ENCODE measurements around the gene SARS1.

SARS1 gene

DNA sequence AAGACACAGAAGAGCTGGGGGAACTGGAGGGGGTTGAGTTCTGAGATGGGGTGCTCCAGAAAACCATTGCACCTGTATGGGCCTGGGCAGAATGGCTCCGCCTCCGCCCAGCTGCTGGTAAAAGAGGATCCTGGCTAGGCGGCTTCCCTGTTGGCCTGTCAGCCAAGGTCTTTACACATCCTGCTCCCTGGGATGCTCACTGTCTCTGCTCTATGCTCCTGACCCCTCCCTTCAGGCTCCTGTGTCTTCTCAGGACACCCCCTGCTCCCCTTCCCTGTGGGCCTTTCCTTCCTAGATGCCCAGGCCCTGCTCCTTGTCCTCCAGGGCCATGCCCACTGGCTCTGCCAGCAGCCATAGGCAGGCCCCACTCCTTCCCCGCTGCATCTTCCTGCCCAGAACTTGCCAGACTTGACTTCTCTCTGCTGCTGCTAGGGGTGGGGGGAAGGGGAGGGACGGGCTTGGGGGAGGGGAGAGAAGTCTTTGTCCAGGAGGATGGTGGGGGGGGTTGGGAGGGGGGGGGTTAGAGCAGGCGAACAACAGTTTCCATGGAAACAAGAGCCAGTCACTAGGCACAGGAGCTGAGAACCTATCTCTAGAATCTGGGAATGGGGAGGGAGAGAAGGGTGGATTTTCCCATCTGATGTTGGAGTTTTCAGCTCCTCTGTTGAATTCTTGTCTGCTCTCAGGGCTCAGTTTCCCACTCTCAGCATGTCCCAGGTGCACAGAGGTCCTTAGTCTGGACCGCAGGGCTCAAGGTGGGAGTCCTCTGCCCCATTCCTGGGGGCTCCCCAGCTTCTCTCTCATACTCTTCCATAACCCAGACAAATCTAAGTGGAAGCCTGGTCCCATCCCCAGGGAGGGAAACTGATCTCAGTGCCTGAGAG lies 46.2 kb downstream of the SARS1 start:
- in situ Hi-C loops (cut with MboI; ENCODE audit: low sequenced_read_pairs) = loop anchor here (10.0 kb wide), 1 partner anchor 275 kb away; the partner anchor contains the start of gene GPR61

DNA sequence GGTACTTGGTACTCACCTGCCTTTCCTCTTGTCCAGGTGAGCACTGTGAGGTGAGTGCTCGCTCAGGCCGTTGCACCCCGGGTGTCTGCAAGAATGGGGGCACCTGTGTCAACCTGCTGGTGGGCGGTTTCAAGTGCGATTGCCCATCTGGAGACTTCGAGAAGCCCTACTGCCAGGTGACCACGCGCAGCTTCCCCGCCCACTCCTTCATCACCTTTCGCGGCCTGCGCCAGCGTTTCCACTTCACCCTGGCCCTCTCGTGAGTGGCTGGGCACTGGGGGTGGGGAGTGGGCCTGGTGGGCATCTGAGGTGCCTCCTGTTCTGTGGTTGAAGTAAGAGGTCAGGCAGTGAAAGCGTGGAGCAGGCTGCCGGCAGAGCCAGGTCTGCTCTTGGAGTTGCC lies 47.3 kb downstream of the SARS1 start:
- in situ Hi-C loops (cut with MboI; ENCODE audit: low sequenced_read_pairs) = loop anchor here (10.0 kb wide), 1 partner anchor 274 kb away; the partner anchor contains the start of gene GPR61

DNA sequence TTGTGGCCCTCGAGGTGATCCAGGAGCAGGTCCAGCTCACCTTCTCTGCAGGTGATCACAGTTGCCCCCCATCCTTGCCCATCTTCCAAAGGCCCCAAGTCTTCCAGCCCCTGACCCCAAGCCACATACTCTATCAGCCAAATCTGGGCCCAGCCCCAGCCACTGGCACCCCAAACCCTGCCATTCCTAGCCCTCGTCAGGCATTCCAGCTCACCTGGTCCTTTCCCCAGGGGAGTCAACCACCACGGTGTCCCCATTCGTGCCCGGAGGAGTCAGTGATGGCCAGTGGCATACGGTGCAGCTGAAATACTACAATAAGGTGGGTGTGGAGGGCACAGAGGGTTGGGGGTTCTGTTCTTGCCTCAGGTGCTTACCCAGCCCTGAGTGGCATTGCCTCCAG lies 47.9 kb downstream of the SARS1 start:
- in situ Hi-C loops (cut with MboI; ENCODE audit: low sequenced_read_pairs) = loop anchor here (10.0 kb wide), 1 partner anchor 273 kb away; the partner anchor contains the start of gene GPR61

DNA sequence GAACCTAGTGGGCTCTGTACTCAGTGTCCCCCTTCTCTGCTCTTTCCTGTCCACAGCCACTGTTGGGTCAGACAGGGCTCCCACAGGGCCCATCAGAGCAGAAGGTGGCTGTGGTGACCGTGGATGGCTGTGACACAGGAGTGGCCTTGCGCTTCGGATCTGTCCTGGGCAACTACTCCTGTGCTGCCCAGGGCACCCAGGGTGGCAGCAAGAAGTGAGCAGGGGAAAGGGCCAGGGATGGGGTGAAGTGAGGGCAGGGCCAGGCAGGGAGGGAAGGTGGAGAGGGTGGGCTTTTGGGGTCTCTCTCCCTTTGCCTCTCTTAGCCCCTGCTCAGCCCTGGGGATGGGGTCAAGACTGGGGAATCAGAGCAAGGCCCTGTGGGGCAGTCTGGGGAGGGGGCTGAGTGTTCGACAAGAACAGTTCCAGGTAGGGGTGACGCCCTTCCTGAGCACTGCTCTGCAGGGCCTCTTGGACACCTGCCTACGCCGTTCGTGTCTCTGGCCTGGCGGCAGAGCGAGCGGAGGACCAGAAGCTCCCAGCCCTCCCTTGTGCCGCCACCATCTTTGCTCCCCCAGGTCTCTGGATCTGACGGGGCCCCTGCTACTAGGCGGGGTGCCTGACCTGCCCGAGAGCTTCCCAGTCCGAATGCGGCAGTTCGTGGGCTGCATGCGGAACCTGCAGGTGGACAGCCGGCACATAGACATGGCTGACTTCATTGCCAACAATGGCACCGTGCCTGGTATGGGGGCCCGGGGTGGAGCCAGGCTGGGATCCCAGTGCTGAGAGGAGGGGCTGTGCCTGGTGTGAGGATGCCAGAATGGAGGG lies 48.7 kb downstream of the SARS1 start:
- in situ Hi-C loops (cut with MboI; ENCODE audit: low sequenced_read_pairs) = loop anchor here (10.0 kb wide), 1 partner anchor 272 kb away; the partner anchor contains the start of gene GPR61

DNA sequence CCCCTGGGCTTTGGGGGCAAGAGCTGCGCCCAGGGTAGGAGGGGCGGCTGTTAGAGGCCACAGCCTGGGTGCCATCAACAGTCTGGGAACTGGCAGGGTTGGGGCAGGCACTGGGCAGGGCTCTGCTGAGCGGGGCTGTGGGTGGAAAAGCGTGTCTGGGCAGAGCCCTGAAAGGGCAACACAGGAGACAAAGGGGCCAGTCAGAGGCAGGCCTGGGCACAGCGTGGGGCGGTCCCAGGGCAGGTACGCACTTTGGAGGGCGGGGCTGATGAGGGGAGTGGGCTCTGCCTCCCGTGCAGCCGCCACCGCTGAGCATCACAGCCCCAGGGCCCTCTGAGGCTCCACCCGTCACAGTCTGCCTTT lies 49.5 kb downstream of the SARS1 start:
- in situ Hi-C loops (cut with MboI; ENCODE audit: low sequenced_read_pairs) = loop anchor here (10.0 kb wide), 1 partner anchor 272 kb away; the partner anchor contains the start of gene GPR61

DNA sequence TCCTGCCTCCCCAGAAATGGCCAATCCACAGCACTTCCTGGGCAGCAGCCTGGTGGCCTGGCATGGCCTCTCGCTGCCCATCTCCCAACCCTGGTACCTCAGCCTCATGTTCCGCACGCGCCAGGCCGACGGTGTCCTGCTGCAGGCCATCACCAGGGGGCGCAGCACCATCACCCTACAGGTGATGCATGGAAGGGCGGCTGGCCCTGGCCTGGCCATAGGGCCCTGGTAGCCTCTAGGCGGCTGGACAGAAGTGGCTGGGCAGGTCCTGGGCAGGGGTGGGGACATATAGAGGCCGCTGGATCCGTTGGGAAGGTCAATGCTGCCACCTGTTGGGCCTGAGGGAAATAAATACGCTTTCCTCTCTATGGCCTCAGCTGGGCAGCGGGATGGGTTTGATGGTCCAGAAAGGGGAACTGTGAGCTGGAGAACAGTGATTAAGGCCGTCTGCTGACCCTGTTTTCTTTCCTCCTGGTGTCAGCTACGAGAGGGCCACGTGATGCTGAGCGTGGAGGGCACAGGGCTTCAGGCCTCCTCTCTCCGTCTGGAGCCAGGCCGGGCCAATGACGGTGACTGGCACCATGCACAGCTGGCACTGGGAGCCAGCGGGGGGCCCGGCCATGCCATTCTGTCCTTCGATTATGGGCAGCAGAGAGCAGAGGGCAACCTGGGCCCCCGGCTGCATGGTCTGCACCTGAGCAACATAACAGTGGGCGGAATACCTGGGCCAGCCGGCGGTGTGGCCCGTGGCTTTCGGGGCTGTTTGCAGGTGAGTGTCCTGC lies 50.1 kb downstream of the SARS1 start:
- in situ Hi-C loops (cut with MboI; ENCODE audit: low sequenced_read_pairs) = loop anchor here (10.0 kb wide), 1 partner anchor 271 kb away; the partner anchor contains the start of gene GPR61

DNA sequence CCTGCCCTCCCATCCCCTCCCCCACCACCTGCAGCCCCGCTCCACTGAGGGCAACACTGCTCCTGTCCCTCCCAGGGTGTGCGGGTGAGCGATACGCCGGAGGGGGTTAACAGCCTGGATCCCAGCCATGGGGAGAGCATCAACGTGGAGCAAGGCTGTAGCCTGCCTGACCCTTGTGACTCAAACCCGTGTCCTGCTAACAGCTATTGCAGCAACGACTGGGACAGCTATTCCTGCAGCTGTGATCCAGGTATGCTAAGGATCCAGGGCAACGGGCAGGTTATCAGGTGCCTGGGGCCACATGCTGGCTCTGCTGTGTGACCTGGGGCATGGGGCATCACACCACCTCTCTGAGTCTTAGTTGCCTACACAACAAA lies 50.6 kb downstream of the SARS1 start:
- in situ Hi-C loops (cut with MboI; ENCODE audit: low sequenced_read_pairs) = loop anchor here (10.0 kb wide), 1 partner anchor 270 kb away; the partner anchor contains the start of gene GPR61

DNA sequence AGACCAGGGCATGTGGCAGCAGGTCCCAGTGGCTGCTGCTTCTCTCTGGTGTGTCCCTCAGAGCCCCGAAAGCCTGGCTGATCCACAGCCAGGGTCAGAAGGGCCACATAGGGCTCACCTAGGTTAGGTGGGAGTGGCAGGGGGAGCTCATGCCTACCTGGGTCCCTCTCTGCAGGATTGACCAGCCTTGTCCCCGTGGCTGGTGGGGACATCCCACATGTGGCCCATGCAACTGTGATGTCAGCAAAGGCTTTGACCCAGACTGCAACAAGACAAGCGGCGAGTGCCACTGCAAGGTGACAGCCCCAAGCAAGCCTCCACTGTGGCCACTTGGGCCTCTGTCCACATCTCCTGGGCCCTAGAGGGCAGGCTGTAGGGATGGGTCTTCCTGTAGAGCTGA lies 51.3 kb downstream of the SARS1 start:
- in situ Hi-C loops (cut with MboI; ENCODE audit: low sequenced_read_pairs) = loop anchor here (10.0 kb wide), 1 partner anchor 270 kb away; the partner anchor contains the start of gene GPR61

DNA sequence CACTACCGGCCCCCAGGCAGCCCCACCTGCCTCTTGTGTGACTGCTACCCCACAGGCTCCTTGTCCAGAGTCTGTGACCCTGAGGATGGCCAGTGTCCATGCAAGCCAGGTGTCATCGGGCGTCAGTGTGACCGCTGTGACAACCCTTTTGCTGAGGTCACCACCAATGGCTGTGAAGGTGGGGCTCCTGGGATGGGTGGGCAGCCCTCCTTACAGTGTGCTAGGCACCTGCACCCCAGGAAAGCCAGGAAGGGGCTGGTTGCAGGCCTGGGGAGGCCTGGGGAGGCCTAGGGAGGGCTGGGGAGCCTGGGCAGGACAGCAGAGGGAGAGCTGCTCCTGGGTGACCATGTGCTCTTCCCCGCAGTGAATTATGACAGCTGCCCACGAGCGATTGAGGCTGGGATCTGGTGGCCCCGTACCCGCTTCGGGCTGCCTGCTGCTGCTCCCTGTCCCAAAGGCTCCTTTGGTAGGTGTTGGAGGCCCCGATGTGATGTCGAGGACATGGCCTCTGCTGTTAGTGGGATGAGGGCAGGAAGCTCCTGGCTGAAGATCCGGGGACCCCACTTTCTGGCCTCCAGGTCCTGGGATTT lies 52.1 kb downstream of the SARS1 start:
- in situ Hi-C loops (cut with MboI; ENCODE audit: low sequenced_read_pairs) = loop anchor here (10.0 kb wide), 1 partner anchor 269 kb away; the partner anchor contains the start of gene GPR61

DNA sequence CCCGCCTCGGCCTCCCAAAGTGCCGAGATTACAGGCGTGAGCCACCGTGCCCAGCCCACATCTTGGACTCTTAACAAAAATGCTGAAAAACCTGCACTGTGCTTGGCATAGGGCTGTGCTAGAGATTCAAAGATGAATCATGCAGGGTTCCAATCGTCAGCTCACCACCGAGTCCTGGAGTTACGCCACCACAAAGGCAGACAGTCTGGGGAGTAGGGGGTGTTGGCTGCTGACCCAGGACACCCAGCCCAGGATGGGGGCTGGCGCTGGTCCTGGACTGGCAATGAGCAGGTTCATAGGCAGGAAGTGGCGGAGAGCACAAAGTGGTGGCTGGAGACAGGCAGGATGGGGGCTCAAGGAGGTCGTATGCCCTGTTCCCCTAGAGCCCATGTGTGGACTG lies 53.2 kb downstream of the SARS1 start:
- in situ Hi-C loops (cut with MboI; ENCODE audit: low sequenced_read_pairs) = loop anchor here (10.0 kb wide), 1 partner anchor 268 kb away; the partner anchor contains the start of gene GPR61

DNA sequence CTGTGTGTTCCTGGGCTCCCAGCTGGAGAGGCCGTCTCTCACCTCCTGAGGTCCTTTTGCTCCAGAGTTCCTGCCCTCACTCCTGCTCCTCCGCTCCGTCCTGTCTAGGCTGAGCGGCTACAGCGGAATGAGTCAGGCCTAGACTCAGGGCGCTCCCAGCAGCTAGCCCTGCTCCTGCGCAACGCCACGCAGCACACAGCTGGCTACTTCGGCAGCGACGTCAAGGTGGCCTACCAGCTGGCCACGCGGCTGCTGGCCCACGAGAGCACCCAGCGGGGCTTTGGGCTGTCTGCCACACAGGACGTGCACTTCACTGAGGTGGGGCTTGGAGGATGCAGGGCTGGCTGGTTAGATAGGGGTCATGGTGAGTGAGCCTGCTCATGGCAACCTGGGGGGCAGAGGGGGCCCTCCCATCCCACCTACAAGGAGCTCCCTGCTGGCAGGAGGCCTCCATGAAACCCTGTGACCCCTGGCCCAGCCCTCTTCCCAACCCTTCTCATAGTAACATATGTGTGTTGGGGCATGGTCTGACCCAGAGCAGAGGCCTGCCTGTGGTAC lies 54.1 kb downstream of the SARS1 start:
- in situ Hi-C loops (cut with MboI; ENCODE audit: low sequenced_read_pairs) = loop anchor here (10.0 kb wide), 1 partner anchor 267 kb away; the partner anchor contains the start of gene GPR61

DNA sequence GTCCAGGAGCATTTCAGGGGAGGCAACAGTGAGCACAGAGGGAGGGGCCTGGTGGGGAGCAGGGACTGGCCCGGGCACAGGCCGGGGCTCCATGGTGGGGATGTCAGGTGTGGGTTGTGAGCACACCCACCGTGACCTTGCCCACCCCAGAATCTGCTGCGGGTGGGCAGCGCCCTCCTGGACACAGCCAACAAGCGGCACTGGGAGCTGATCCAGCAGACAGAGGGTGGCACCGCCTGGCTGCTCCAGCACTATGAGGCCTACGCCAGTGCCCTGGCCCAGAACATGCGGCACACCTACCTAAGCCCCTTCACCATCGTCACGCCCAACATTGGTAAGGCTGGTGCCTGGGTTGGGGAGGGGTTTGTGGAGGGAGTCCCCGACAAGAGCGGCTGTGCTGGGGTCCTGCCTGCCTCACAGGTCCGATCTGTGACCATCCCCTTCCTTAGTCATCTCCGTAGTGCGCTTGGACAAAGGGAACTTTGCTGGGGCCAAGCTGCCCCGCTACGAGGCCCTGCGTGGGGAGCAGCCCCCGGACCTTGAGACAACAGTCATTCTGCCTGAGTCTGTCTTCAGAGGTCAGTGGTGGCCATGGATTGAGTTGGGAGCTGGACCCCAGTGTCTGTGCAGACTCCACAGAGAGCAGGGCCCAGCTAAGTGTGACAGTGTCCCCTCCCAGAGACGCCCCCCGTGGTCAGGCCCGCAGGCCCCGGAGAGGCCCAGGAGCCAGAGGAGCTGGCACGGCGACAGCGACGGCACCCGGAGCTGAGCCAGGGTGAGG lies 54.9 kb downstream of the SARS1 start:
- in situ Hi-C loops (cut with MboI; ENCODE audit: low sequenced_read_pairs) = loop anchor here (10.0 kb wide), 1 partner anchor 266 kb away; the partner anchor contains the start of gene GPR61

DNA sequence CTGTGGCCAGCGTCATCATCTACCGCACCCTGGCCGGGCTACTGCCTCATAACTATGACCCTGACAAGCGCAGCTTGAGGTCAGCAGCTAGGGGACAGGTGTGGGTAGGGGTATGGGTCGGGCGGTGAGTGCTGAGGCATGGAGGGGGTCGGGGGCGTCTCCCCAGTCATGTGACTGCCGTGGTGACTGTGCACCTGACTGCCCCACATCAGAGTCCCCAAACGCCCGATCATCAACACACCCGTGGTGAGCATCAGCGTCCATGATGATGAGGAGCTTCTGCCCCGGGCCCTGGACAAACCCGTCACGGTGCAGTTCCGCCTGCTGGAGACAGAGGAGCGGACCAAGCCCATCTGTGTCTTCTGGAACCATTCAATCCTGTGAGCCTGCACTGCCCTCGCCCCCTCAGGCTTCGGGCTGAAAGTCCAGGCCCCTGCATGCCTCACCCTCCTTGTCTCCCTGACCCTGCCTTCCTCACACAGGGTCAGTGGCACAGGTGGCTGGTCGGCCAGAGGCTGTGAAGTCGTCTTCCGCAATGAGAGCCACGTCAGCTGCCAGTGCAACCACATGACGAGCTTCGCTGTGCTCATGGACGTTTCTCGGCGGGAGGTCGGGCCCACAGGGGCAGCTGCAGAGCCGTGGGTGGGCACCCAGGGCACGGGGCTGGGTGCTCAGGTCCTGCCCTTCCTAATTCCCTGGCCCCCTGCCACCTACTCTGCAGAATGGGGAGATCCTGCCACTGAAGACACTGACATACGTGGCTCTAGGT lies 55.7 kb downstream of the SARS1 start:
- in situ Hi-C loops (cut with MboI; ENCODE audit: low sequenced_read_pairs) = loop anchor here (10.0 kb wide), 1 partner anchor 265 kb away; the partner anchor contains the start of gene GPR61

DNA sequence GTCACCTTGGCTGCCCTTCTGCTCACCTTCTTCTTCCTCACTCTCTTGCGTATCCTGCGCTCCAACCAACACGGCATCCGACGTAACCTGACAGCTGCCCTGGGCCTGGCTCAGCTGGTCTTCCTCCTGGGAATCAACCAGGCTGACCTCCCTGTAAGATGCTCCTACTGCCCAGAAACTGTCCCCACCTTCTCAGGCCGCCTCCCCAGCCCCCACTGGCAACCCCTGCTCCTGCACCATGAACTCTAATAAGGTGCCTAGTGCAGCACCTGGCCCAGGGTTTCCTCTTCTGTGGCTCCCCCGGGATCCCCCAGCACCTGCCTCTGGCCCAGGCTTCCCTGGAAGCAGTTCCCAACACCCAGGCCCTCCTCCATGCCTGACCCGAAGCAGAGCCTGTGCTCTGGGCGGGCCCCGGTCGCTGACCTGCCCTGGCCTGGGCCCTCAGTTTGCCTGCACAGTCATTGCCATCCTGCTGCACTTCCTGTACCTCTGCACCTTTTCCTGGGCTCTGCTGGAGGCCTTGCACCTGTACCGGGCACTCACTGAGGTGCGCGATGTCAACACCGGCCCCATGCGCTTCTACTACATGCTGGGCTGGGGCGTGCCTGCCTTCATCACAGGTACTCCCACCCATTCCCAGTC lies 56.4 kb downstream of the SARS1 start:
- in situ Hi-C loops (cut with MboI; ENCODE audit: low sequenced_read_pairs) = loop anchor here (10.0 kb wide), 1 partner anchor 265 kb away; the partner anchor contains the start of gene GPR61

DNA sequence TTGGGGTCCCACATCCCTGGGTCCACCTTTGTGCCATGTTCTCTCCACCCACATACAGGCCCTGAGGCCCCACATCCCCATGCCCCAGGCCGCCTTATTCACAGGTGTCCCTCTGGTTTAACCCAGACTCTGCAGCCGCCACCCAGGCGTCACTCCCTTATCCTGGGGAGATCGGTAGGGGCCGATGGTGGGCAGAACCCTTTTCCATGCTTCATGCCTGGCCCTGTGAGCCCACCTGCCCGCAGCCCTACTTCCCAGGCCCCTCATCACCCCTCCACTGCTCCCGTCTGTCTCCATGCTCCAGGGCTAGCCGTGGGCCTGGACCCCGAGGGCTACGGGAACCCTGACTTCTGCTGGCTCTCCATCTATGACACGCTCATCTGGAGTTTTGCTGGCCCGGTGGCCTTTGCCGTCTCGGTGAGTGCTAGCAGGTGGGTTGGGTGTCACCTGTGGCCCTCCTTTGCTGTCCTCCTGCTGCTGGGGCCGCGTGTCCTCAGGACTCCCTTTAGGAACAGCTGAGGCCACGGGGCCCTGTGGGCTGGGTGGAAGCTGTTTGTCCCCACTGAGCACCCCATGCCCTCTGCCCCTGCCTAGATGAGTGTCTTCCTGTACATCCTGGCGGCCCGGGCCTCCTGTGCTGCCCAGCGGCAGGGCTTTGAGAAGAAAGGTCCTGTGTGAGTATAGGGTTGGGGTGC lies 57.1 kb downstream of the SARS1 start:
- in situ Hi-C loops (cut with MboI; ENCODE audit: low sequenced_read_pairs) = no loop called here

DNA sequence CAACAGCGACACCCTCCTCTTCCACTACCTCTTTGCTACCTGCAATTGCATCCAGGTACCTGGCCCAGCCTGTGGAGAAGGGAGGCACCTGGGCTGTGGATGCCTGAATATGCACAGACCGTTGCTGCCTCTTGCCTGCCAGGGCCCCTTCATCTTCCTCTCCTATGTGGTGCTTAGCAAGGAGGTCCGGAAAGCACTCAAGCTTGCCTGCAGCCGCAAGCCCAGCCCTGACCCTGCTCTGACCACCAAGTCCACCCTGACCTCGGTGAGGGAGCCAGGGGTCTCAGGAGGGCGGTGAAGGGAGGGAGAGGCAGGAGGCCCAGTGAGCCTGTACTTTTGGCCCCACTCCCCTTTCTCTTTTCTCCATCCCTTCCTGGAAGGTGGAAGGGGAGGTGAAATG lies 57.7 kb downstream of the SARS1 start:
- in situ Hi-C loops (cut with MboI; ENCODE audit: low sequenced_read_pairs) = no loop called here
